DMS53 treated with DMSO at 0.1 percent for 48 hours (cell line): Measurements from ENCODE around the gene JOSD2.

ENCODE experiments used
- DNase-seq: peaks from one replicate; lab custom pipeline; 2025; ENCODE audit not compliant: unreplicated experiment; lab: John Stamatoyannopoulos, UW

The JOSD2 gene

GRCh38 chr19:50496189-50497021 lies 14.6 kb downstream of the JOSD2 start:
- no peak for DNase-seq

- DNase-seq: no peak
These were observed 15.9 kb downstream of the JOSD2 start for GRCh38 chr19:50495020-50495531.

GRCh38 chr19:50494186-50495019 lies 16.6 kb downstream of the JOSD2 start:
- DNase-seq: no peak

GRCh38 chr19:50493171-50493570 lies 17.8 kb downstream of the JOSD2 start:
- DNase-seq: no peak

DNA sequence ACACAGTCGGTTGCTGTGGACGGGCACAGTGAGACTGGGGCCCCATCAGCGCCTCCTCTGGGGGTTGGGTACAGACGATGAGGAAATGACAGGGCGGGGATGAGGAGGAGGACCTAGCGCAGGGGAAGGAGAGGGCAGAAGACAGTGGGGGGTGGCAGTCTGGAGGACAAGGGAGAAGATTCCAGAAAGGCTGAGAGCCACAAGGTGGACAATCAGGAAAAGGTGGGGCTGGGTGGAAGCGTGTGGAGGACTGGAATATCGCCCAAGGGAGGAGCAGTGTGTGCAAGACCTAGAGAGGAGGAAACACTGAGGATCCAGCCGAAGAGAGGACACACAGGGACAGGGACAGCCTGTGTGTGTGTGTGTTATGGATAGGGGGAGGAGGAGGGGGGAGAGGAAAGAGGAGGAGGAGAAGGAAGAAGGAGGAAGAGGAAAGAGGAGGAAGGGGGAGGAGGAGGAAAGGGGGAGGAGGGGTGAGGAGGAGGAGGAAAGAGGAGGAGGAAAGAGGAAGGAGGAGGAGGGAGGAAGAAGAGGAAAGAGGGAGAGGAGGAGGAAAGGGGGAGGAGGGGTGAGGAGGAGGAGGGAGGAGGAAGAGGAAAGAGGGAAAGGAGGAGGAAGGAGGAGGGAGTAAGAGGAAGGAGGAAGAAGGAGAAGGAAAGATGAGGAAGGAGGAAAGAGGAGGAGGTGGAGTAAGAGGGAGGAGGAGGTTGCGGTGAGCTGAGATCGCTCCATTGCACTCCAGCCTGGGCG lies 18.5 kb downstream of the JOSD2 start:
- no peak for DNase-seq

DNA sequence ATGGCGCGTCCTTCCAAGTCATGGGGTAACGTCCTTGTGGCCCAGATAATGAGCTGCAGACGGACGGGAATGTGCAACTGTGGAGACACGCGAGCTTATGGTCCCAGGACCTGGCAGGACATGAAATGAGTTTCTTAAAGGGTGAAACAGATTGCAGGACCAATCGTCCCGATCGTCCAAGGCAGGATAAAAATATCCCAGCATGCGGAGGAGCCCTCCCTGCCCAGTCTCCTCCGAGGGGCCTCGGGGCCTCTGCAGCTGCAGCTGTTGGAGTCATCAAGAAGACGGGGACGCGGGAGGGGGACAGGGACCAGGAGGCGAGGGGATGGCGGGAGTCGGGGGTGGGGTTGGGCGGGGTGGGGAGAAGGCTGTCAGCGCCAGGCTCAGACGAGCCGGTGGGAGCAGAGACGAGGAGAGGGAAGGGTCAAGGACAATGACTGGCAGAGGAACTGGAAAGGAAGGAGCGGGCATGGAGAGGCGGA lies 20.0 kb downstream of the JOSD2 start:
- no peak for DNase-seq

- no peak for DNase-seq
These were observed 20.6 kb downstream of the JOSD2 start for GRCh38 chr19:50490411-50490811.

GRCh38 chr19:50489461-50490011 lies 21.5 kb downstream of the JOSD2 start:
- DNase-seq: no peak

GRCh38 chr19:50488389-50489194 lies 22.4 kb downstream of the JOSD2 start:
- DNase-seq: no peak

DNA sequence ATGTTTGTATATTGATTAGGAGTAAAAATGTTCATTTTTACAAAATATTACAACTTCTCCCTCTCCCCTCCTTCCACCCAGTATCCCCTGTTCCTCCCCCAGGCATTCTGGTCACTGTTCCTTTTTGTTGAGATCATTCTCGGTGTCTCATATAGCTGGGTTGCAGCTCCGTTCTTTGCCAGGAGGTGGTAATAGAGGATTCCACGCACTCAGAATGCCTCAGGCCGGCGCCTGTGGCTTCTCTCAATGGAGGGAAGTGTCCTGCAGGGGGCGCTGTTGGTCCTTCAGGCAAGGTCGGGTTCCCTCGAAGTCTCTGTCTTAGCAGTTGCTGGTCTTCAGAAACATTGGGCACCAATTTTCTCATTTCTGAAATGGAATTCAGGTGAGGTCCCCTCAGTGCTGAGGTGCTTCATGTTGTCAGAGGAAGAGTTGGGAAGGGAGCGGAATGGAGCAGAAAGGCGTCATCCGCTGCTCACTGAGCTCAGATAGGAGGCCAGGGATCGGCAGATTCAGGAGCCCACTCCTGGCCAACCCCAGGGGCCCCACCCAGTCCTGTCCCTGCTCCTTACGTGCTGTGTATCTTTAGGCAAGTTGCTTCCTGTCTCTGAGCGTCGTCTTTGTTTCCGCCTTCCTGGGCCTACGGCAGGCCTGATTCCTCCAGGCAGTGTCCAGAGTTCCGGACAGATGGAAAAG lies 24.0 kb downstream of the JOSD2 start:
- DNase-seq: no peak

- DNase-seq: no peak
These were observed 25.6 kb downstream of the JOSD2 start for GRCh38 chr19:50485284-50485955.

DNA sequence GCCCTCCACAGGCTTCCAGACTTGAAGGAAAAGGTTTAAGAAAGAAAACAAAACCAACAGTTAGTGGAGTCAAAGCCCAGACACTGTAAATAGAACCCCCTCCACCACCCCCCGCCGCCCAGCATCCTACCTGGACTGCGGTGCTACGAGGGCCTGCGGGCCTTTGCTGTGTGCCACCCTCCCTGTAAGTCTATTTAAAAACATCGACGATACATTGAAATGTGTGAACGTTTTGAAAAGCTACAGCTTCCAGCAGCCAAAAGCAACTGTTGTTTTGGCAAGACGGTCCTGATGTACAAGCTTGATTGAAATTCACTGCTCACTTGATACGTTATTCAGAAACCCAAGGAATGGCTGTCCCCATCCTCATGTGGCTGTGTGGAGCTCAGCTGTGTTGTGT lies 28.1 kb downstream of the JOSD2 start:
- no peak for DNase-seq

GRCh38 chr19:50482271-50482855 lies 28.6 kb downstream of the JOSD2 start:
- no peak for DNase-seq

GRCh38 chr19:50481351-50482149 lies 29.4 kb downstream of the JOSD2 start:
- no peak for DNase-seq

GRCh38 chr19:50480281-50481111 lies 30.5 kb downstream of the JOSD2 start:
- DNase-seq: no peak

DNA sequence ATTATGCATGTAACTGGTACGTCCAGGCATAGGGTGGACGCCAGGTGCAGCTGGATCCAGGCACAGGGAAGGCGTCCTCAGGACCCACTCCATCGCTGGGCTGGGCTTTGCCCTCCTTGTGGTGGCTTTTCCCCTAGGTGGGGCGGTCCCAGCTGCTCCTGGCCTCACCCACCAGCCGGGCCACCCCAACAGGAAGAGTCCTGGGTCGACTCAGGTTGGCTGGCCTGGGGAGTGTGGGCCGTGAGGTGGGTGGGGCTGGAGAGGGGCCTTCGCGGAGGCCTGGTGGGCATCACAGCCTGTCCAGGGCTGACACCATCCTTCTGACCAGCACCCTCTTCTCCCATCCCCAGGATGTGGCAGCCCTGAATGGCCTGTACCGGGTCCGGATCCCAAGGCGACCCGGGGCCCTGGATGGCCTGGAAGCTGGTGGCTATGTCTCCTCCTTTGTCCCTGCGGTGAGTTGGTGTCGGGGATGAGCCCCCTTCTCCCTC lies 31.2 kb downstream of the JOSD2 start:
- no peak for DNase-seq
